Stimulated activated CD4-positive, alpha-beta T cell treated with anti-CD3 and anti-CD28 coated beads, Interleukin-2, amount 100 ng/mL, for 48 hours (primary cell): ENCODE results near the gene ABRACL.
"Not testable (repeated sequence)": the region's sequence is repeated elsewhere in the genome, so short reads cannot be mapped to it uniquely, and the experiment has no call there.

ENCODE experiments used
- DNase-seq, 2 donors: peaks; one replicate each; pipeline ENCODE4 v3.0.0-alpha.2; 2020

Gene ABRACL

GRCh38 chr6:139028658-139029469, at the start of gene ABRACL:
ABRACL (plus strand) TSS chr6:139028745; CDS start chr6:139034161, 5,416 bp downstream.
- peak; percentile 70 to 74 for DNase-seq

- no peak for DNase-seq
Observed at GRCh38 chr6:138979365-138979764, 49.2 kb upstream of the ABRACL start.

- no peak for DNase-seq
Observed at GRCh38 chr6:138979813-138980668, 48.5 kb upstream of the ABRACL start.

- DNase-seq: no peak
Observed at GRCh38 chr6:138981416-138981815, 47.1 kb upstream of the ABRACL start.

- no peak for DNase-seq
Observed at GRCh38 chr6:138986578-138986977, 42.0 kb upstream of the ABRACL start.

GRCh38 chr6:138987080-138987642, 41.4 kb upstream of the ABRACL start:
- no peak for DNase-seq

GRCh38 chr6:138987643-138988468, 40.7 kb upstream of the ABRACL start, which contains the start of gene REPS1:
REPS1 (minus strand) TSS chr6:138988253; CDS start chr6:138987682, 571 bp downstream.
- DNase-seq: peak; percentile 92 to 96

- no peak for DNase-seq
Observed at GRCh38 chr6:138988469-138988834, 40.1 kb upstream of the ABRACL start.

GRCh38 chr6:138989098-138989983, 39.2 kb upstream of the ABRACL start:
- no peak for DNase-seq

- DNase-seq: no peak
Observed at GRCh38 chr6:138991206-138991605, 37.3 kb upstream of the ABRACL start.

GRCh38 chr6:138992965-138993364, 35.6 kb upstream of the ABRACL start:
- not testable (repeated sequence) for DNase-seq

GRCh38 chr6:138993410-138993809, 35.1 kb upstream of the ABRACL start:
- not testable (repeated sequence) for DNase-seq

GRCh38 chr6:138996524-138996923, 32.0 kb upstream of the ABRACL start:
- no peak for DNase-seq

- DNase-seq: no peak
Observed at GRCh38 chr6:138997136-138997535, 31.4 kb upstream of the ABRACL start.

- DNase-seq: no peak
Observed at GRCh38 chr6:138999949-139000725, 28.4 kb upstream of the ABRACL start.

GRCh38 chr6:139003751-139004150, 24.8 kb upstream of the ABRACL start:
- no peak for DNase-seq

GRCh38 chr6:139006477-139006876, 22.1 kb upstream of the ABRACL start:
- DNase-seq: no peak

- no peak for DNase-seq
Observed at GRCh38 chr6:139007428-139007827, 21.1 kb upstream of the ABRACL start.

- DNase-seq: no peak
Observed at GRCh38 chr6:139008117-139008516, 20.4 kb upstream of the ABRACL start.

GRCh38 chr6:139010674-139011073, 17.9 kb upstream of the ABRACL start:
- DNase-seq: no peak

- DNase-seq: no peak
Observed at GRCh38 chr6:139011980-139012379, 16.6 kb upstream of the ABRACL start.
